Trophoblast cell (in vitro differentiated cells and primary cell): ENCODE results near the gene TPSB2.
"Not testable (repeated sequence)": the region's sequence is repeated elsewhere in the genome, so short reads cannot be mapped to it uniquely, and the experiment has no call there.

Experiments
- DNase-seq, 2 donors: peaks; one replicate each; pipeline ENCODE4 v3.0.0-alpha.2; 2016
- H2AFZ ChIP-seq: 2 replicates; pipeline ENCODE4 v1.6.1; 2013; ENCODE audit warnings: low read length, moderate library complexity, mild to moderate bottlenecking; ENCODE audit not compliant: insufficient read depth, poor library complexity
- H2AK5ac ChIP-seq: 2 replicates; pipeline ENCODE4 v1.6.1; 2013; ENCODE audit warnings: mild to moderate bottlenecking, low read length
- H2BK120ac ChIP-seq: 2 replicates; pipeline ENCODE4 v1.6.1; 2013; ENCODE audit warnings: low read length, mild to moderate bottlenecking, moderate library complexity; ENCODE audit not compliant: insufficient read depth, poor library complexity
- H2BK12ac ChIP-seq: 2 replicates; pipeline ENCODE4 v1.6.1; 2013; ENCODE audit warnings: mild to moderate bottlenecking, low read length, moderate library complexity
- H2BK5ac ChIP-seq: 2 replicates; pipeline ENCODE4 v1.6.1; 2013; ENCODE audit warnings: low read length, low read depth, moderate library complexity, mild to moderate bottlenecking; ENCODE audit not compliant: poor library complexity
- H3K14ac ChIP-seq: 2 replicates; pipeline ENCODE4 v1.6.1; 2013; ENCODE audit warnings: mild to moderate bottlenecking, low read length
- H3K18ac ChIP-seq: 2 replicates; pipeline ENCODE4 v1.6.1; 2013; ENCODE audit warnings: mild to moderate bottlenecking, low read length
- H3K23ac ChIP-seq: 2 replicates; pipeline ENCODE4 v1.6.1; 2013; ENCODE audit warnings: low read length
- H3K27ac ChIP-seq: 2 replicates; pipeline ENCODE4 v1.5.1; 2013; ENCODE audit warnings: low read depth, mild to moderate bottlenecking, inconsistent platforms, low read length, moderate library complexity
- H3K27me3 ChIP-seq: 2 replicates; pipeline ENCODE4 v1.6.1; 2013; ENCODE audit warnings: inconsistent platforms, mild to moderate bottlenecking, low read length, moderate library complexity; ENCODE audit not compliant: insufficient read depth
- H3K36me3 ChIP-seq, 2 experiments: 1 replicate in 1 of 2; 2 replicates in 1 of 2; pipeline ENCODE4 v1.6.1; 2013; ENCODE audit warnings: low read length in 2 of 2, mild to moderate bottlenecking in 2 of 2, moderate library complexity in 1 of 2; ENCODE audit not compliant: insufficient read depth in 2 of 2, control insufficient read depth in 1 of 2
- H3K4ac ChIP-seq: 2 replicates; pipeline ENCODE4 v1.6.1; 2013; ENCODE audit warnings: low read depth, mild to moderate bottlenecking, low read length, moderate library complexity
- H3K4me1 ChIP-seq, 2 experiments: 1 replicate in 1 of 2; 2 replicates in 1 of 2; pipeline ENCODE4 v1.6.1; 2013; ENCODE audit warnings: low read length in 2 of 2, mild to moderate bottlenecking in 2 of 2, moderate library complexity in 1 of 2; ENCODE audit not compliant: insufficient read depth in 2 of 2, control insufficient read depth in 1 of 2
- H3K4me2 ChIP-seq: 2 replicates; pipeline ENCODE4 v1.6.1; 2013; ENCODE audit warnings: inconsistent platforms, mild to moderate bottlenecking, low read length, moderate library complexity
- H3K4me3 ChIP-seq: 2 replicates; pipeline ENCODE4 v1.5.1; 2013; ENCODE audit warnings: mild to moderate bottlenecking, low read depth, low read length, inconsistent platforms
- H3K79me1 ChIP-seq: one replicate; pipeline ENCODE4 v1.6.1; 2013; ENCODE audit warnings: low read length
- H3K79me2 ChIP-seq: 2 replicates; pipeline ENCODE4 v1.6.1; 2013; ENCODE audit warnings: low read length, mild to moderate bottlenecking; ENCODE audit not compliant: control insufficient read depth, insufficient read depth, poor library complexity
- H3K9ac ChIP-seq: 2 replicates; pipeline ENCODE4 v1.6.1; 2013; ENCODE audit warnings: mild to moderate bottlenecking, low read length
- H3K9me3 ChIP-seq: 2 replicates; pipeline ENCODE4 v1.6.1; 2013; ENCODE audit warnings: low read depth, mild to moderate bottlenecking, control low read depth, inconsistent platforms, low read length; ENCODE audit not compliant: insufficient read depth
- H4K12ac ChIP-seq: 2 replicates; pipeline ENCODE4 v1.6.1; 2013; ENCODE audit warnings: low read depth, mild to moderate bottlenecking, low read length, moderate library complexity
- H4K8ac ChIP-seq: 2 replicates; pipeline ENCODE4 v1.6.1; 2013; ENCODE audit warnings: low read depth, mild to moderate bottlenecking, low read length, moderate library complexity
- H4K91ac ChIP-seq: one replicate; pipeline ENCODE4 v1.6.1; 2013; ENCODE audit warnings: low read depth, mild to moderate bottlenecking, low read length, moderate library complexity
- WGBS: extraction: QIAGEN DNeasy Blood & Tissue Kit; methylation state at CpG from one replicate; pipeline ENCODE4 v1.1.7; 2013; ENCODE audit warnings: missing lambda C conversion rate; ENCODE audit not compliant: insufficient read length, insufficient coverage; ENCODE audit errors: extremely low coverage; 5-methylcytosine and 5-hydroxymethylcytosine counted together

The TPSB2 gene

GRCh38 chr16:1193143-1193824, 36.7 kb downstream of the TPSB2 start:
- H3K79me1 ChIP-seq: peaks cover 2% of the 10 kb centered on the region
- no peak overlapping the region for H2BK120ac ChIP-seq
- H3K9ac ChIP-seq: no peak overlapping the region
- no peaks in the 10 kb centered on the region for H3K36me3 ChIP-seq
- peaks cover 2 to 3% of the 10 kb centered on the region in 2 experiments for H3K4me1 ChIP-seq
- no peaks in the 10 kb centered on the region for H3K27me3 ChIP-seq
- DNase-seq: peak in 1 of 2 donors; percentile 31
- no peak overlapping the region for H3K27ac ChIP-seq
- no peak overlapping the region for H3K23ac ChIP-seq
- no peak overlapping the region for H4K12ac ChIP-seq
- no peak overlapping the region for H3K14ac ChIP-seq
- H3K79me2 ChIP-seq: no peaks in the 10 kb centered on the region
- H2AK5ac ChIP-seq: no peak overlapping the region
- H3K9me3 ChIP-seq: peaks cover 5% of the 10 kb centered on the region
- no peak overlapping the region for H3K4ac ChIP-seq
- no peak overlapping the region for H2BK12ac ChIP-seq
- no CpG with 5 or more reads among the region's 30 CpGs for WGBS
- no peak overlapping the region for H3K4me3 ChIP-seq
- H4K91ac ChIP-seq: no peak overlapping the region
- no peak overlapping the region for H2AFZ ChIP-seq
- no peak overlapping the region for H2BK5ac ChIP-seq
- no peak overlapping the region for H3K4me2 ChIP-seq
- H4K8ac ChIP-seq: no peak overlapping the region
- H3K18ac ChIP-seq: no peak overlapping the region

- Histone ChIP-seq H3K79me2 (no peaks in the 10 kb centered on the region), H2BK120ac (no peak overlapping the region), H3K14ac (no peak overlapping the region), H3K4ac (no peak overlapping the region), H3K4me2 (no peak overlapping the region), H3K23ac (no peak overlapping the region), H2BK12ac (no peak overlapping the region), H2AFZ (no peak overlapping the region), H4K12ac (no peak overlapping the region), H3K4me1 (peaks cover 2 to 3% of the 10 kb centered on the region in 2 experiments), H3K4me3 (no peak overlapping the region), H3K9me3 (peaks cover 1% of the 10 kb centered on the region), H4K8ac (no peak overlapping the region), H3K27ac (no peak overlapping the region), H3K9ac (no peak overlapping the region), H3K27me3 (no peaks in the 10 kb centered on the region), H2BK5ac (no peak overlapping the region), H3K79me1 (peaks cover 2% of the 10 kb centered on the region), H2AK5ac (no peak overlapping the region), H3K36me3 (no peaks in the 10 kb centered on the region), H4K91ac (no peak overlapping the region), H3K18ac (no peak overlapping the region)
- DNase-seq: peak in 1 of 2 donors; percentile 26
- WGBS: no CpG with 5 or more reads among the region's 9 CpGs
These were observed 37.5 kb downstream of the TPSB2 start for GRCh38 chr16:1192384-1193073.

DNA sequence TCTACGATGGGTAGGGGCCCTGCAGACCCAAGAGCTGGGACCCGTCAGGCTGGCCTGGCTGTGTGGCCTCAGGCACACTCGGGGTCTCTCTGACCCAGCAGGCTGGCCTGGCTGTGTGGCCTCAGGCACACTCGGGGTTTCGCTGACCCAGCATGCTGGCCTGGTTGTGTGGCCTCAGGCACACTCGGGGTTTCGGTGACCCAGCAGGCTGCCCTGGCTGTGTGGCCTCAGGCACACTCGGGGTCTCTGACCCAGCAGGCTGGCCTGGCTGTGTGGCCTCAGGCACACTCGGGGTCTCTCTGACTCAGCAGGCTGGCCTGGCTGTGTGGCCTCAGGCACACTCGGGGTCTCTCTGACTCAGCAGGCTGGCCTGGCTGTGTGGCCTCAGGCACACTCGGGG, 39.2 kb downstream of the TPSB2 start:
- H4K8ac ChIP-seq, H3K4ac ChIP-seq, H3K36me3 ChIP-seq, H2AFZ ChIP-seq, H3K9ac ChIP-seq, H2AK5ac ChIP-seq, H3K79me1 ChIP-seq, H3K14ac ChIP-seq, H2BK12ac ChIP-seq, H3K9me3 ChIP-seq, H3K27me3 ChIP-seq, H3K79me2 ChIP-seq, H4K91ac ChIP-seq, H3K23ac ChIP-seq, H3K4me3 ChIP-seq, H2BK120ac ChIP-seq, H4K12ac ChIP-seq, H3K18ac ChIP-seq, H2BK5ac ChIP-seq, H3K4me2 ChIP-seq, H3K4me1 ChIP-seq: not testable (repeated sequence)
- peak overlapping the region; percentile 27 for H3K27ac ChIP-seq
- DNase-seq: peak; percentile 23 to 60
- WGBS: no CpG with 5 or more reads among the region's 11 CpGs

DNA sequence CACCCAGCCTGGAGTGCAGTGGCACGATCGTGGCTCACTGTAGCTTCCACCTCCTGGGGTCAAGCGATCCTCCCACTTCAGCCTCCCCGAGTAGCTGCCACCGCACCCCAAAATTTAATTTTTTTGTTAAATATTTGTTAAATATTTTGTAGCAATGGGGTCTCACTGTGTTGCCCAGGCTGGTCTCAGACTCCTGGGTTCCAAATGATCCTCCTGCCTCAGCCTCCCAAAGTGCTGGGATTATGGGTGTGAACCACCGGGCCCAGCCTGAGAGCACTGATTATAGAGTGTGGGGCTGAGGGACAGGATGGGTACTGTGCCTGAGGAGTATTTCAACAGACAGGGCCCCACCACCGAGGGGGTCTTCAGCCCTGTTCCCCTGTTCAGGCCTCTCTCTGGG, 40.5 kb downstream of the TPSB2 start:
- Histone ChIP-seq H4K8ac (no peak overlapping the region), H3K4me1 (peaks cover 2 to 3% of the 10 kb centered on the region in 2 experiments), H2BK12ac (no peak overlapping the region), H2AK5ac (no peak overlapping the region), H3K14ac (no peak overlapping the region), H2BK120ac (no peak overlapping the region), H3K4ac (no peak overlapping the region), H3K4me3 (no peak overlapping the region), H3K27ac (no peak overlapping the region), H3K27me3 (no peaks in the 10 kb centered on the region), H3K18ac (no peak overlapping the region), H3K9ac (no peak overlapping the region), H3K36me3 (no peaks in the 10 kb centered on the region), H3K79me1 (peaks cover 2% of the 10 kb centered on the region), H3K79me2 (no peaks in the 10 kb centered on the region), H4K91ac (no peak overlapping the region), H3K4me2 (no peak overlapping the region), H4K12ac (no peak overlapping the region), H3K9me3 (peaks cover 1% of the 10 kb centered on the region), H2BK5ac (no peak overlapping the region), H3K23ac (no peak overlapping the region), H2AFZ (no peak overlapping the region)
- no peak for DNase-seq
- no CpG with 5 or more reads among the region's 7 CpGs for WGBS
